T-helper 1 cell (primary cell): ENCODE results near the gene DLX2.
"Not testable (repeated sequence)": the region's sequence is repeated elsewhere in the genome, so short reads cannot be mapped to it uniquely, and the experiment has no call there.

Experiments
- DNase-seq, 5 donors: peaks; one replicate each; pipeline ENCODE4 v3.0.0-alpha.2; 2012 to 2020

The DLX2 gene

GRCh38 chr2:172082944-172083627 is 19.6 kb downstream of the DLX2 start:
- DNase-seq: no peak

GRCh38 chr2:172082105-172082943 is 20.4 kb downstream of the DLX2 start:
- no peak for DNase-seq

- no peak for DNase-seq
These were observed 21.3 kb downstream of the DLX2 start for GRCh38 chr2:172081221-172082022.

GRCh38 chr2:172080641-172081220 is 22.0 kb downstream of the DLX2 start:
- DNase-seq: no peak

GRCh38 chr2:172079838-172080640 is 22.7 kb downstream of the DLX2 start:
- DNase-seq: no peak

- DNase-seq: no peak
These were observed 23.3 kb downstream of the DLX2 start for GRCh38 chr2:172079416-172079815.

GRCh38 chr2:172074254-172074653 is 28.4 kb downstream of the DLX2 start:
- DNase-seq: no peak

- no peak for DNase-seq
These were observed 29.2 kb downstream of the DLX2 start for GRCh38 chr2:172073518-172073917.

GRCh38 chr2:172072706-172073105 is 30.0 kb downstream of the DLX2 start:
- no peak for DNase-seq

- DNase-seq: no peak
These were observed 30.4 kb downstream of the DLX2 start for GRCh38 chr2:172072303-172072702.

- DNase-seq: no peak
These were observed 31.8 kb downstream of the DLX2 start for GRCh38 chr2:172070936-172071335.

- DNase-seq: not testable (repeated sequence)
These were observed 34.8 kb downstream of the DLX2 start for GRCh38 chr2:172067905-172068304.

GRCh38 chr2:172066394-172066886 is 36.3 kb downstream of the DLX2 start:
- no peak for DNase-seq

GRCh38 chr2:172065111-172065510 is 37.6 kb downstream of the DLX2 start:
- DNase-seq: no peak

- no peak for DNase-seq
These were observed 39.3 kb downstream of the DLX2 start for GRCh38 chr2:172063446-172063845.

- no peak for DNase-seq
These were observed 40.2 kb downstream of the DLX2 start for GRCh38 chr2:172062402-172063004.

GRCh38 chr2:172060118-172060517 is 42.6 kb downstream of the DLX2 start:
- DNase-seq: not testable (repeated sequence)

GRCh38 chr2:172058660-172059059 is 44.0 kb downstream of the DLX2 start:
- DNase-seq: no peak

GRCh38 chr2:172056293-172056692 is 46.4 kb downstream of the DLX2 start:
- no peak for DNase-seq

- DNase-seq: no peak
These were observed 49.2 kb downstream of the DLX2 start for GRCh38 chr2:172053486-172053885.
